ENCODE results near the gene CHST2.

- no peak for TF ChIP-seq EZH2phosphoT487 (IDR thresholded peaks at IDR 0.05; ENCODE audit: borderline replicate concordance, low read length)
- TF ChIP-seq CTCF (IDR thresholded peaks at IDR 0.05; ENCODE audit: low read depth, low read length, poor library complexity, severe bottlenecking), result no peak
Observed at GRCh38 chr3:143081365-143081764, 38.2 kb upstream of the CHST2 start.
